ENCODE data around the gene PARD3. TPM values are rescaled to one million over a fixed set of nuclear protein-coding genes. Genes with fewer than 3 reads are reported as not detected.
A peak's percentile ranks its signal among the peaks of the same experiment; 100 is the strongest.

The PARD3 gene
- total and polyA plus RNA-seq, 7 experiments from 2014 or later = 0.19 to 1.2 (median 0.43) TPM

DNA sequence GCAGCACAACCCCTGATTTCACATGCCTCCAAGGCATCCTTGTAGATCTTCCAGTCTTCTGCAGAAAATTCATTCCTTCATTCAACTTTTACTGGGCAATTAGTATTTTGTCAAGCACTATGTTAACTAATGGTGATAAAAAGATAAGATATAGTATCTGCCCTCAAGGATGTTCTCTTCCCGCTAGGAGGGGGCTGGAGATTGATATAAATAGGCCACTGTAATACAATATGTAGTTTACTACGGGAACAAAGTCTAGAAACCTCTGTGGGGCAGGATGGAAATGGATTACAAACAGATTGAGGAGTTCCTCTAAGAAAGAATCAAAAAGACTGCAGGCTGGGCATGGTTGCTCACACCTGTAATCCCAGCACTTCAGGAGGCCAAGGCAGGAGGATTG is 10.3 kb upstream of the PARD3 start:
- Histone ChIP-seq H3K9me3 (ENCODE audit: control insufficient read depth in 2 of 3, low read length in 3 of 3) (no peaks in the 10 kb centered on the region), H3K4me3 (ENCODE audit: low read length) (no peak overlapping the region), H3K27me3 (ENCODE audit: control insufficient read depth in 2 of 2, insufficient read depth in 2 of 2, low read length in 2 of 2) (no peaks in the 10 kb centered on the region), H3K4me1 (ENCODE audit: control insufficient read depth in 2 of 2, insufficient read depth in 2 of 2, low read length in 2 of 2) (no peaks in the 10 kb centered on the region), H3K36me3 (ENCODE audit: control insufficient read depth in 2 of 3, insufficient read depth in 3 of 3, low read length in 3 of 3) (no peaks in the 10 kb centered on the region), H3K27ac (ENCODE audit: low read depth, low read length) (no peak overlapping the region)
- ATAC-seq (no peak), DNase-seq (no peak)
- CTCF ChIA-PET = no interaction called here
- peaks cover 0 to 8% (median 4%) of the 10 kb centered on the region in 7 donors for H3K4me1 Mint-ChIP-seq
- H3K4me3 Mint-ChIP-seq = no peak overlapping the region
- intact Hi-C loops (cut with micrococcal nuclease) = no loop called here
- H3K36me3 Mint-ChIP-seq = no peaks in the 10 kb centered on the region
- H3K9me3 Mint-ChIP-seq = peaks cover 0 to 2% (median 0%) of the 10 kb centered on the region in 11 donors
- POLR2A ChIA-PET = no interaction called here
- no peak overlapping the region for H3K27ac Mint-ChIP-seq
- H3K27me3 Mint-ChIP-seq = peaks cover 2 to 21% (median 8%) of the 10 kb centered on the region in 5 donors

DNA sequence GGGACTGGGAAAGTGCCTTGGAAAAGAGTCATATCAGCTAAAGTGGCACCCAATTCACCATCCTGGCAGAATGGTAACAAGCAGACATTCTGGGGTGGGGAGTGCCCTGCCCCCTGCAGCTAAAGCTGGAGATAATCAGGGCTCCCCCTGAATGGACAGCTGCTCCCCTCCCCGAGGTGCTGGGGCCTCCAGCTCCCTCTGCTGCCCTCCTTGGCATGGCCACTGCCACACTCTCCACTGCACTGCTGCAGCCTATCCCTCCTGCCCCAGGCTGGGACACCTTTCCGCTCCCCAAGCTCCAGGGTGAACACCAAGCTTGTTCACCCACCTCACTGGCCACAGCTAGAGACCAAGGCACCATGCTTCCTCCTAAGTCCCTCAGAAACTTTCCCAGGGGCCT is 9.8 kb upstream of the PARD3 start:
- ATAC-seq (peak; percentile 16), DNase-seq (no peak)
- Mint-ChIP-seq H3K4me3 (no peak overlapping the region), H3K9me3 (peaks cover 0 to 1% (median 0%) of the 10 kb centered on the region in 11 donors), H3K27me3 (peaks cover 2 to 21% (median 8%) of the 10 kb centered on the region in 5 donors), H3K27ac (no peak overlapping the region), H3K36me3 (no peaks in the 10 kb centered on the region), H3K4me1 (peaks cover 0 to 3% (median 0%) of the 10 kb centered on the region in 7 donors)
- Histone ChIP-seq H3K27me3 (ENCODE audit: control insufficient read depth in 2 of 2, insufficient read depth in 2 of 2, low read length in 2 of 2) (no peaks in the 10 kb centered on the region), H3K4me3 (ENCODE audit: low read length) (no peak overlapping the region), H3K9me3 (ENCODE audit: control insufficient read depth in 2 of 3, low read length in 3 of 3) (no peaks in the 10 kb centered on the region), H3K4me1 (ENCODE audit: control insufficient read depth in 2 of 2, insufficient read depth in 2 of 2, low read length in 2 of 2) (no peaks in the 10 kb centered on the region), H3K36me3 (ENCODE audit: control insufficient read depth in 2 of 3, insufficient read depth in 3 of 3, low read length in 3 of 3) (no peaks in the 10 kb centered on the region), H3K27ac (ENCODE audit: low read depth, low read length) (no peak overlapping the region)
- POLR2A ChIA-PET = no interaction called here
- CTCF ChIA-PET = no interaction called here
- intact Hi-C loops (cut with micrococcal nuclease) = no loop called here

DNA sequence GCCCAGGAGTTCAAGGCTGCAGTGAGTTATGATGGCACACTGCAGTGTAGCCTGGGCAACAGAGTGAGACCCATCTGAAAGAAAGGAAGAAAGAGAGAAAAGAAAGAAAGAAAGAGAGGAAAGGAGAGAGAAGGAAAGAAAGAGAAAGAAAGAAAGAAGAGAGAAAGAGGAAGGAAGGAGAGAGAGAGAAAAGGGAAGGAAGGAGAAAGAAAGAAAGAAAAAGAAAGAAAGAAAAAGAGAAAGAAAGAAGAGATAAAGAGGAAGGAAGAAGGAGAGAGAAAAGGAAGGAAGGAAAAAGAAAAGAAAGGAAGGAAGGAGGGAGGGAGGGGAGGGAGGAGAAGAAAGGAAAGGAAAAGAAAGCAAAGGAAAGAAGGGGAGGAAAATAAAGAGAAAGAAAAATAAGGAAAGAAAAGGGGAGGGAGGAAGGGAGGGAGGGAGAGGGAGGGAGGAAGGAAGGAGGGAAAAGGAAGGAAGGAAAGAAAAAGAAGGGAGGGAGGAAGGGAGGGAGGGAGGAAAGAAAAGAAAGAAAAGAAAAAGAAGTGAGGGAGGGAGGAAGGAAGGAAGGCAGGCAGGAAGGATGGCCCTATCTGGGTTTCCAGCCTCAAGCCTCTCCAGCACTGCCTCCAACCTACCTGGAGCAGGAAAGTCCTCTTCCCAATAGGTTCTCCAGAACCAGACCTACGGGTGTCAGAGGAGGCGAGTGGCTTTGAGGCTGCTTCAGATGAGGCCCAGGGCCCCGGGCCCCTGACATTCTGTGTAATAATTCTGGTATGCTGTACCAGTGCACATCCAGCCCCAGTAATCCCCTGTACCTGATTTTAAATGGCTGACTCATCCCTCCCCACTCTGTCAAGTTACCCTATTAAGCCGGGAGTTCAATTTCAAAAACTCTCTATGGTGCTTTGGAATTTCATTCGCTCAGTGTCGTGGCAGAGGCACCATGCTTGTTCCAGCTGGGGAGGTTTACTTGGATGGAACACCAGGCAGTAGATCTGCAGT is 6.8 kb upstream of the PARD3 start:
- Mint-ChIP-seq H3K27ac (no peak overlapping the region), H3K27me3 (peaks cover 13 to 39% (median 19%) of the 10 kb centered on the region in 5 donors), H3K9me3 (peaks cover 0 to 1% (median 0%) of the 10 kb centered on the region in 11 donors), H3K36me3 (no peaks in the 10 kb centered on the region), H3K4me1 (no peaks in the 10 kb centered on the region), H3K4me3 (no peak overlapping the region)
- ATAC-seq (no peak), DNase-seq (no peak)
- H3K36me3 ChIP-seq (ENCODE audit: control insufficient read depth in 2 of 3, insufficient read depth in 3 of 3, low read length in 3 of 3) = no peaks in the 10 kb centered on the region
- no peak overlapping the region for H3K4me3 ChIP-seq (ENCODE audit: low read length)
- no peak overlapping the region for H3K27ac ChIP-seq (ENCODE audit: low read depth, low read length)
- H3K9me3 ChIP-seq (ENCODE audit: control insufficient read depth in 2 of 3, low read length in 3 of 3) = no peaks in the 10 kb centered on the region
- POLR2A ChIA-PET = no interaction called here
- CTCF ChIA-PET = no interaction called here
- intact Hi-C loops (cut with micrococcal nuclease) = no loop called here
- H3K27me3 ChIP-seq (ENCODE audit: control insufficient read depth in 2 of 2, insufficient read depth in 2 of 2, low read length in 2 of 2) = no peaks in the 10 kb centered on the region
- H3K4me1 ChIP-seq (ENCODE audit: control insufficient read depth in 2 of 2, insufficient read depth in 2 of 2, low read length in 2 of 2) = no peaks in the 10 kb centered on the region

GRCh38 chr10:34817586-34817985 is 2.5 kb upstream of the PARD3 start:
- no peak overlapping the region for H3K27ac ChIP-seq (ENCODE audit: low read depth, low read length)
- CTCF ChIA-PET = no interaction called here
- Mint-ChIP-seq H3K9me3 (peaks cover 0 to 3% (median 0%) of the 10 kb centered on the region in 11 donors), H3K27ac (no peak overlapping the region), H3K27me3 (peaks cover 32 to 49% (median 39%) of the 10 kb centered on the region in 5 donors), H3K36me3 (no peaks in the 10 kb centered on the region), H3K4me1 (peaks cover 0 to 19% (median 12%) of the 10 kb centered on the region in 7 donors), H3K4me3 (no peak overlapping the region)
- ATAC-seq = no peak
- H3K27me3 ChIP-seq (ENCODE audit: control insufficient read depth in 2 of 2, insufficient read depth in 2 of 2, low read length in 2 of 2) = no peaks in the 10 kb centered on the region
- intact Hi-C loops (cut with micrococcal nuclease) = no loop called here
- no peak for DNase-seq
- POLR2A ChIA-PET = interaction anchor here (0.6 kb wide), 1 partner anchor 1040 kb away, joined by 5 read pairs; no protein-coding TSS in a partner anchor
- no peaks in the 10 kb centered on the region for H3K36me3 ChIP-seq (ENCODE audit: control insufficient read depth in 2 of 3, insufficient read depth in 3 of 3, low read length in 3 of 3)
- H3K4me1 ChIP-seq (ENCODE audit: control insufficient read depth in 2 of 2, insufficient read depth in 2 of 2, low read length in 2 of 2) = no peaks in the 10 kb centered on the region
- H3K9me3 ChIP-seq (ENCODE audit: control insufficient read depth in 2 of 3, low read length in 3 of 3) = no peaks in the 10 kb centered on the region
- H3K4me3 ChIP-seq (ENCODE audit: low read length) = no peak overlapping the region

DNA sequence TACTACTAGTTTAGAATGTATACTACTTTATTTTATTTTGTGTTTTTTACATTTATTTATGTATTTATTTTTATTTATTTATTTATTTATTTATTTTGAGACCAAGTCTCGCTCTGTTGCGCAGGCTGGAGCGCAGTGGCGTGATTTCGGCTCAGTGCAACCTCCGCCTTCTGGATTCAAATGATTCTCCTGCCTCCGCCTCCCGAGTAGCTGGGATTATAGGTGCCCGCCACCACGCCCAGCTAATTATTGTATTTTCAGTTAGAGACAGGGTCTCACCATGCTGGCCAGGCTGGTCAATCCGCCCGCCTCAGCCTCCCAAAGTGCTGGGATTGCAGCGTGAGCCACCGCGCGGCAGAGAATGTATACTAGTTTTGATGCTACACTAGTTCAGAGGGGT is 2.0 kb upstream of the PARD3 start:
- H3K36me3 Mint-ChIP-seq = no peaks in the 10 kb centered on the region
- peaks cover 38 to 54% (median 45%) of the 10 kb centered on the region in 5 donors for H3K27me3 Mint-ChIP-seq
- H3K4me3 Mint-ChIP-seq = peak overlapping the region in 4 of 10 donors; percentile 69 to 80 (median 74)
- H3K4me1 Mint-ChIP-seq = peaks cover 0 to 19% (median 12%) of the 10 kb centered on the region in 7 donors
- Histone ChIP-seq H3K27ac (ENCODE audit: low read depth, low read length) (no peak overlapping the region), H3K36me3 (ENCODE audit: control insufficient read depth in 2 of 3, insufficient read depth in 3 of 3, low read length in 3 of 3) (no peaks in the 10 kb centered on the region), H3K9me3 (ENCODE audit: control insufficient read depth in 2 of 3, low read length in 3 of 3) (no peaks in the 10 kb centered on the region), H3K4me3 (ENCODE audit: low read length) (no peak overlapping the region), H3K4me1 (ENCODE audit: control insufficient read depth in 2 of 2, insufficient read depth in 2 of 2, low read length in 2 of 2) (no peaks in the 10 kb centered on the region), H3K27me3 (ENCODE audit: control insufficient read depth in 2 of 2, insufficient read depth in 2 of 2, low read length in 2 of 2) (no peaks in the 10 kb centered on the region)
- ATAC-seq (no peak), DNase-seq (no peak)
- POLR2A ChIA-PET = no interaction called here
- H3K27ac Mint-ChIP-seq = no peak overlapping the region
- intact Hi-C loops (cut with micrococcal nuclease) = no loop called here
- H3K9me3 Mint-ChIP-seq = peaks cover 0 to 3% (median 0%) of the 10 kb centered on the region in 11 donors
- CTCF ChIA-PET = no interaction called here

GRCh38 chr10:34816501-34817002 is 1.5 kb upstream of the PARD3 start:
- H3K4me1 Mint-ChIP-seq = peaks cover 0 to 19% (median 12%) of the 10 kb centered on the region in 7 donors
- POLR2A ChIA-PET = no interaction called here
- ATAC-seq = no peak
- DNase-seq = no peak
- H3K27ac Mint-ChIP-seq = no peak overlapping the region
- CTCF ChIA-PET = no interaction called here
- peaks cover 43 to 57% (median 50%) of the 10 kb centered on the region in 5 donors for H3K27me3 Mint-ChIP-seq
- no peaks in the 10 kb centered on the region for H3K36me3 ChIP-seq (ENCODE audit: control insufficient read depth in 2 of 3, insufficient read depth in 3 of 3, low read length in 3 of 3)
- no peaks in the 10 kb centered on the region for H3K9me3 ChIP-seq (ENCODE audit: control insufficient read depth in 2 of 3, low read length in 3 of 3)
- H3K27ac ChIP-seq (ENCODE audit: low read depth, low read length) = no peak overlapping the region
- H3K9me3 Mint-ChIP-seq = peaks cover 0 to 3% (median 0%) of the 10 kb centered on the region in 11 donors
- no peaks in the 10 kb centered on the region for H3K27me3 ChIP-seq (ENCODE audit: control insufficient read depth in 2 of 2, insufficient read depth in 2 of 2, low read length in 2 of 2)
- H3K4me1 ChIP-seq (ENCODE audit: control insufficient read depth in 2 of 2, insufficient read depth in 2 of 2, low read length in 2 of 2) = no peaks in the 10 kb centered on the region
- intact Hi-C loops (cut with micrococcal nuclease) = no loop called here
- peak overlapping the region; percentile 16 to 80 (median 71) for H3K4me3 Mint-ChIP-seq
- no peak overlapping the region for H3K4me3 ChIP-seq (ENCODE audit: low read length)
- H3K36me3 Mint-ChIP-seq = no peaks in the 10 kb centered on the region

All from naive thymus-derived CD4-positive, alpha-beta T cell (primary cell).